WTC11 (cell line): Measurements from ENCODE around the gene AANAT. TPM values are rescaled to one million over a fixed set of nuclear protein-coding genes. Genes with fewer than 3 reads are reported as not detected.

ENCODE experiments used
- ATAC-seq: fragments of 200-7000 bp; cut with Tn5 transposase; 2 replicates; pipeline ENCODE4 v1.10.0; 2021; ENCODE audit warnings: mild to moderate bottlenecking, moderate library complexity
- CTCF ChIA-PET: fragments of 300-600 bp; sonication (Branson Sonifier 250); formaldehyde crosslinking; loops from one replicate; lab custom pipeline; 2021; ENCODE audit warnings: antibody characterized with exemption; lab: Charles Lee
- POLR2A ChIA-PET: fragments of 350-600 bp; sonication (Branson Sonifier 250); formaldehyde crosslinking; loops from one replicate; lab custom pipeline; 2021; ENCODE audit warnings: antibody characterized with exemption; lab: Charles Lee
- DNase-seq: peaks from one replicate; pipeline ENCODE4 v3.0.0; 2021; ENCODE audit warnings: low spot score
- H3K27ac Mint-ChIP-seq: 2 replicates; pipeline ENCODE4 v1.8.0; 2021; ENCODE audit warnings: mixed read lengths
- H3K27me3 Mint-ChIP-seq: 2 replicates; pipeline ENCODE4 v1.8.0; 2021; ENCODE audit warnings: low read depth, mild to moderate bottlenecking, moderate library complexity, mixed read lengths
- H3K36me3 Mint-ChIP-seq: 2 replicates; pipeline ENCODE4 v1.8.0; 2021; ENCODE audit warnings: mixed read lengths
- H3K4me1 Mint-ChIP-seq: 2 replicates; pipeline ENCODE4 v1.8.0; 2022; ENCODE audit warnings: mixed read lengths
- H3K4me3 Mint-ChIP-seq: 2 replicates; pipeline ENCODE4 v1.8.0; 2021; ENCODE audit warnings: mild to moderate bottlenecking, moderate library complexity, mixed read lengths
- H3K9me3 Mint-ChIP-seq: 2 replicates; pipeline ENCODE4 v1.8.0; 2021; ENCODE audit warnings: mixed read lengths
- ATF1 ChIP-seq: sonication (generic); formaldehyde crosslinking; IDR thresholded peaks from 2 replicates; pipeline ENCODE4 v1.8.1; 2023; ENCODE audit warnings: mild to moderate bottlenecking, moderate library complexity, missing genetic modification reagents
- ATF3 ChIP-seq: sonication (generic); formaldehyde crosslinking; conservative IDR thresholded peaks from 2 replicates; pipeline ENCODE4 v1.8.1; 2022; ENCODE audit warnings: mild to moderate bottlenecking, missing genetic modification reagents
- CREM ChIP-seq: sonication (generic); formaldehyde crosslinking; IDR thresholded peaks from 2 replicates; pipeline ENCODE4 v1.8.1; 2022; ENCODE audit warnings: mild to moderate bottlenecking, missing genetic modification reagents, moderate library complexity
- IRF1 ChIP-seq: sonication (generic); formaldehyde crosslinking; IDR thresholded peaks from 2 replicates; pipeline ENCODE4 v1.8.0; 2023; ENCODE audit warnings: missing genetic modification reagents
- MXD4 ChIP-seq: fragments of 250-450 bp; sonication (Bioruptor Pico); IDR thresholded peaks from 2 replicates; pipeline ENCODE4 v1.8.0; 2021; ENCODE audit warnings: mild to moderate bottlenecking, moderate library complexity, borderline replicate concordance
- NFE2L1 ChIP-seq: sonication (generic); formaldehyde crosslinking; IDR thresholded peaks from 2 replicates; pipeline ENCODE4 v1.8.1; 2023; ENCODE audit warnings: missing genetic modification reagents
- NR3C1 ChIP-seq: sonication (generic); formaldehyde crosslinking; conservative IDR thresholded peaks from 2 replicates; pipeline ENCODE4 v1.8.1; 2023; ENCODE audit warnings: low read depth, mild to moderate bottlenecking, missing genetic modification reagents
- OVOL2 ChIP-seq: fragments of 250-450 bp; sonication (Bioruptor Pico); IDR thresholded peaks from 2 replicates; pipeline ENCODE4 v1.9.0; 2021; ENCODE audit warnings: mild to moderate bottlenecking, borderline replicate concordance
- PREB ChIP-seq: sonication (generic); formaldehyde crosslinking; IDR thresholded peaks from 2 replicates; pipeline ENCODE4 v1.8.1; 2022; ENCODE audit warnings: mild to moderate bottlenecking, missing genetic modification reagents, moderate library complexity, borderline replicate concordance
- PRRX2 ChIP-seq: fragments of 250-450 bp; sonication (Bioruptor Pico); IDR thresholded peaks from 2 replicates; pipeline ENCODE4 v1.8.0; 2021; ENCODE audit warnings: mild to moderate bottlenecking
- RELA ChIP-seq: sonication (generic); formaldehyde crosslinking; IDR thresholded peaks from 2 replicates; pipeline ENCODE4 v1.8.1; 2022; ENCODE audit warnings: missing genetic modification reagents, mild to moderate bottlenecking, borderline replicate concordance
- SOX15 ChIP-seq: fragments of 250-450 bp; sonication (Bioruptor Pico); IDR thresholded peaks from 2 replicates; pipeline ENCODE4 v1.9.0; 2021; ENCODE audit warnings: mild to moderate bottlenecking
- ZBTB43 ChIP-seq: sonication (generic); formaldehyde crosslinking; IDR thresholded peaks from 2 replicates; pipeline ENCODE4 v1.8.1; 2023; ENCODE audit warnings: mild to moderate bottlenecking, missing genetic modification reagents
- ZNF317 ChIP-seq: sonication (generic); formaldehyde crosslinking; IDR thresholded peaks from 2 replicates; pipeline ENCODE4 v1.8.1; 2023; ENCODE audit warnings: low read depth, mild to moderate bottlenecking, moderate library complexity, missing genetic modification reagents, borderline replicate concordance
- ZNF532 ChIP-seq: fragments of 250-450 bp; sonication (Bioruptor Pico); IDR thresholded peaks from 2 replicates; pipeline ENCODE4 v1.9.0; 2021; ENCODE audit warnings: mild to moderate bottlenecking, borderline replicate concordance
- total RNA-seq: library from RNA; stranded (reverse); gene quantifications from 3 replicates; pipeline ENCODE4 v1.2.3, GENCODE V29; 2021

Gene AANAT
- total RNA-seq, 1 experiment from 2014 or later, result 0.17 TPM

- Mint-ChIP-seq H3K4me3 (no peak overlapping the region), H3K4me1 (peaks cover 48% of the 10 kb centered on the region), H3K27ac (no peak overlapping the region), H3K36me3 (no peaks in the 10 kb centered on the region), H3K27me3 (peaks cover 5% of the 10 kb centered on the region), H3K9me3 (no peaks in the 10 kb centered on the region)
- DNase-seq (no peak), ATAC-seq (no peak)
- ChIA-PET POLR2A (no interaction called here), CTCF (no interaction called here)
- TF ChIP-seq PREB, result no peak
- TF ChIP-seq CREM (CRISPR knock-in tag), result no peak
- no peak for TF ChIP-seq ZBTB43 (CRISPR knock-in tag)
- TF ChIP-seq SOX15 (CRISPR knock-in tag), result no peak
- no peak for TF ChIP-seq PRRX2 (CRISPR knock-in tag)
- TF ChIP-seq ZNF532 (CRISPR knock-in tag), result no peak
- no peak for TF ChIP-seq OVOL2 (CRISPR knock-in tag)
- no peak for TF ChIP-seq IRF1 (CRISPR knock-in tag)
- no peak for TF ChIP-seq ATF1 (CRISPR knock-in tag)
- TF ChIP-seq ZNF317 (CRISPR knock-in tag), result no peak
These were observed 28.4 kb downstream of the AANAT start for GRCh38 chr17:76495663-76496400.

DNA sequence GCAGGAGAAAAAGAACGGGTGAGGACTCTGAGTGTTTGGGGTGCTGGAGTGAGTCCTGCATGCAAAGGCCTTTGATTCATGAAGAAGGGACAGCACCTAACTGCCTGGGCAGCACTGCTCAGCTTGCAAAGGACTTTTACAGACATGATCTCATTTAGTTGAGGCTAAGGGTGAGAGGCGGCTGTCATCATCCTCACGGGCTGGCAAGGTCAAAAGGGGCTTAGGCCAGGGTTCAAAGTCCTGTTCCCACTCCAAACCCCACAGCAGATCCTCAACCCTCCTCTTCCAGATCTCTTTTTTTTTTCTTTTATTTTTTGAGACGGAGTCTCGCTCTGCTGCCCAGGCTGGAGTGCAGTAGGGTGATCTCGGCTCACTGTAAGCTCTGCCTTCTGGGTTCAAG lies 29.1 kb downstream of the AANAT start:
- Mint-ChIP-seq H3K4me3 (no peak overlapping the region), H3K9me3 (no peaks in the 10 kb centered on the region), H3K27ac (no peak overlapping the region), H3K36me3 (no peaks in the 10 kb centered on the region), H3K4me1 (peaks cover 49% of the 10 kb centered on the region), H3K27me3 (peaks cover 5% of the 10 kb centered on the region)
- ATAC-seq (no peak), DNase-seq (no peak)
- TF ChIP-seq RELA (no peak), CREM (CRISPR knock-in tag) (no peak), NR3C1 (CRISPR knock-in tag) (no peak), ATF3 (CRISPR knock-in tag) (no peak), MXD4 (CRISPR knock-in tag) (no peak), NFE2L1 (no peak), SOX15 (CRISPR knock-in tag) (no peak), PREB (no peak), ATF1 (CRISPR knock-in tag) (no peak), ZNF317 (CRISPR knock-in tag) (no peak)
- ChIA-PET CTCF (interaction anchor here (1.0 to 4.3 kb wide), 2 partner anchors 37 to 47 kb away, joined by 3 to 30 read pairs; no protein-coding TSS in a partner anchor), POLR2A (no interaction called here)
